Ishikawa (cell line): ENCODE measurements around the gene DYNLL1.

Experiments used
- CEBPB ChIP-seq: IDR thresholded peaks from 2 replicates; pipeline ENCODE4 v1.6.1; 2012
- CREB1 ChIP-seq: IDR thresholded peaks from 2 replicates; pipeline ENCODE4 v1.6.1; 2012; ENCODE audit warnings: low read depth
- EGR1 ChIP-seq: IDR thresholded peaks from 2 replicates; pipeline ENCODE4 v1.6.1; 2012
- EP300 ChIP-seq: IDR thresholded peaks from 2 replicates; pipeline ENCODE4 v1.6.1; 2012; ENCODE audit warnings: borderline replicate concordance
- FOXM1 ChIP-seq: IDR thresholded peaks from 2 replicates; pipeline ENCODE4 v1.6.1; 2012; ENCODE audit warnings: low read depth, borderline replicate concordance
- NFIC ChIP-seq: IDR thresholded peaks from 2 replicates; pipeline ENCODE4 v1.6.1; 2012
- RAD21 ChIP-seq: IDR thresholded peaks from 2 replicates; pipeline ENCODE4 v1.6.1; 2012; ENCODE audit warnings: low read depth
- TAF1 ChIP-seq: IDR thresholded peaks from 2 replicates; pipeline ENCODE4 v1.6.1; 2012; ENCODE audit warnings: low read depth, mild to moderate bottlenecking
- TCF12 ChIP-seq: IDR thresholded peaks from 2 replicates; pipeline ENCODE4 v1.6.1; 2012; ENCODE audit warnings: low read depth
- TEAD4 ChIP-seq: IDR thresholded peaks from 2 replicates; pipeline ENCODE4 v1.6.1; 2012
- YY1 ChIP-seq: IDR thresholded peaks from 2 replicates; pipeline ENCODE4 v1.6.1; 2012; ENCODE audit warnings: low read depth
- ZBTB7A ChIP-seq: IDR thresholded peaks from 2 replicates; pipeline ENCODE4 v1.6.1; 2012; ENCODE audit warnings: low read depth
- TF ChIP-seq, protein P1 (sequence below): IDR thresholded peaks from 2 replicates; pipeline ENCODE4 v1.6.1; 2012
- TF ChIP-seq, protein P2 (sequence below): IDR thresholded peaks from 2 replicates; pipeline ENCODE4 v1.6.1; 2012
- TF ChIP-seq, protein P3 (sequence below): IDR thresholded peaks from 2 replicates; pipeline ENCODE4 v1.6.1; 2012; ENCODE audit warnings: low read depth, mild to moderate bottlenecking

Gene DYNLL1

DNA sequence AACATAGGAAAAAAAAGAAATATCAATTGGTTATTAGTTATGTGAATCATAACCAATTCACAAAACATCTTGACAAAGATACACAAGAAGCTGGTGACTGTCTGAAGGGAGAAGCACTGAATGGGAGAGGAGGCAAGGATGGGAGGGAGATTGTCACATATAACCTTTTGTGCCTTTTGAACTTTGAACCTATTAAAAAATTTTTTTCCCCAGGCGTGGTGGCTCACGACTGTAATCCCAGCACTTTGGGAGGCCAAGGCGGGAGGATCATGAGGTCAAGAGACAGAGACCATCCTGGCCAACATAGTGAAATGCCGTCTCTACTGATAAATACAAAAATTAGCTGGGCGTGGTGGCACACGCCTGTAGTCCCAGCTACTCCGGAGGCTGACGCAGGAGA is 12.6 kb downstream of the DYNLL1 start:
- TF ChIP-seq EP300 (no peak), FOXM1 (no peak), EGR1 (no peak), TCF12 (no peak), YY1 (no peak), CREB1 (no peak), NFIC (no peak)
- TF ChIP-seq, protein P1, sequence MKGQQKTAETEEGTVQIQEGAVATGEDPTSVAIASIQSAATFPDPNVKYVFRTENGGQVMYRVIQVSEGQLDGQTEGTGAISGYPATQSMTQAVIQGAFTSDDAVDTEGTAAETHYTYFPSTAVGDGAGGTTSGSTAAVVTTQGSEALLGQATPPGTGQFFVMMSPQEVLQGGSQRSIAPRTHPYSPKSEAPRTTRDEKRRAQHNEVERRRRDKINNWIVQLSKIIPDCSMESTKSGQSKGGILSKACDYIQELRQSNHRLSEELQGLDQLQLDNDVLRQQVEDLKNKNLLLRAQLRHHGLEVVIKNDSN: no peak
- TF ChIP-seq, protein P2, sequence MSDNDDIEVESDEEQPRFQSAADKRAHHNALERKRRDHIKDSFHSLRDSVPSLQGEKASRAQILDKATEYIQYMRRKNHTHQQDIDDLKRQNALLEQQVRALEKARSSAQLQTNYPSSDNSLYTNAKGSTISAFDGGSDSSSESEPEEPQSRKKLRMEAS: no peak
- TF ChIP-seq, protein P3, sequence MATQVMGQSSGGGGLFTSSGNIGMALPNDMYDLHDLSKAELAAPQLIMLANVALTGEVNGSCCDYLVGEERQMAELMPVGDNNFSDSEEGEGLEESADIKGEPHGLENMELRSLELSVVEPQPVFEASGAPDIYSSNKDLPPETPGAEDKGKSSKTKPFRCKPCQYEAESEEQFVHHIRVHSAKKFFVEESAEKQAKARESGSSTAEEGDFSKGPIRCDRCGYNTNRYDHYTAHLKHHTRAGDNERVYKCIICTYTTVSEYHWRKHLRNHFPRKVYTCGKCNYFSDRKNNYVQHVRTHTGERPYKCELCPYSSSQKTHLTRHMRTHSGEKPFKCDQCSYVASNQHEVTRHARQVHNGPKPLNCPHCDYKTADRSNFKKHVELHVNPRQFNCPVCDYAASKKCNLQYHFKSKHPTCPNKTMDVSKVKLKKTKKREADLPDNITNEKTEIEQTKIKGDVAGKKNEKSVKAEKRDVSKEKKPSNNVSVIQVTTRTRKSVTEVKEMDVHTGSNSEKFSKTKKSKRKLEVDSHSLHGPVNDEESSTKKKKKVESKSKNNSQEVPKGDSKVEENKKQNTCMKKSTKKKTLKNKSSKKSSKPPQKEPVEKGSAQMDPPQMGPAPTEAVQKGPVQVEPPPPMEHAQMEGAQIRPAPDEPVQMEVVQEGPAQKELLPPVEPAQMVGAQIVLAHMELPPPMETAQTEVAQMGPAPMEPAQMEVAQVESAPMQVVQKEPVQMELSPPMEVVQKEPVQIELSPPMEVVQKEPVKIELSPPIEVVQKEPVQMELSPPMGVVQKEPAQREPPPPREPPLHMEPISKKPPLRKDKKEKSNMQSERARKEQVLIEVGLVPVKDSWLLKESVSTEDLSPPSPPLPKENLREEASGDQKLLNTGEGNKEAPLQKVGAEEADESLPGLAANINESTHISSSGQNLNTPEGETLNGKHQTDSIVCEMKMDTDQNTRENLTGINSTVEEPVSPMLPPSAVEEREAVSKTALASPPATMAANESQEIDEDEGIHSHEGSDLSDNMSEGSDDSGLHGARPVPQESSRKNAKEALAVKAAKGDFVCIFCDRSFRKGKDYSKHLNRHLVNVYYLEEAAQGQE: no peak

DNA sequence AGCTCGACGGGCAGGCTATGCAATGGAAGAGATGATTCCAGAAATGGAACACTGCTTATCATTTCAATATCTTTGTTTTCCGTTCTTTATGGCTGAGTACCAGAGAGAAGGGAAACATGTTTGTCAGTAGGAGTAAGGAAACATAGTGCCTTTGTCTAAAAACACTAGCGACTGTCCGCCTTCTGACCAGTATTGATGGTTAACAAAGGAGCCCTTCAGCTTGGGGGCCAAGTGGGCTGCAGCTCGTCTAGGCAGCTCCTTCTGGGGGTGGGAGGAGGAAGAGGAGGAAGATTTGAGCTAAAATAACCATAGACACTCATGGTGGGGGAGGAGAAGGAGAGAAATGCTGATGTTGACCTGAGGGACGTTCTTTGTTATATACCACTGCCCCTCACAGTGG is 18.1 kb downstream of the DYNLL1 start:
- TF ChIP-seq YY1: no peak
- TF ChIP-seq NFIC: no peak
- no peak for TF ChIP-seq TEAD4
- no peak for TF ChIP-seq CEBPB
- TF ChIP-seq, protein P1: no peak
- TF ChIP-seq CREB1: no peak
- TF ChIP-seq, protein P2: no peak
- TF ChIP-seq TAF1: no peak
- no peak for TF ChIP-seq EP300
- TF ChIP-seq RAD21: no peak
- no peak for TF ChIP-seq TCF12
- TF ChIP-seq, protein P3: no peak

DNA sequence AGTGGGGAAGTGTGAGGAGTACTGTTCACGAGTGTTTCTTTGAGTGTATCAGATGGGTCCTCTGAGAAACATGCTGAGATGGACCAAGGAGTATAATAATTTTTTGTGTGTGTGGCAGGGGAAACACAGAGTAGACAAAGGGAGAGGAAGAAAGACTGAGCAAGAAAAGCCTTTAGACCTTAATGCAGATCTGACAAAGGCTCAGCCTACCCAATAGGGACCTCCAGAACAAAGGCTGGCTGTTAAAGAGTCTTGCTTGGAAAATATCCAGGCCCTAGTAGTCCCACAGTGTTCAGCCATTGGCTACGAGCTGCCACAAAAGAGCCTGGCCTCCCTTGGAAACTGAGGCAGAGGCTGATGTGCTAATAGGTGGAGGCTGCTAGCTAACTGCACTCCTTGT is 19.6 kb downstream of the DYNLL1 start:
- no peak for TF ChIP-seq RAD21
- TF ChIP-seq YY1: no peak
- TF ChIP-seq, protein P2: no peak
- TF ChIP-seq CEBPB: no peak
- no peak for TF ChIP-seq EP300
- TF ChIP-seq TAF1: no peak
- TF ChIP-seq, protein P1: no peak
- no peak for TF ChIP-seq ZBTB7A
- TF ChIP-seq TEAD4: no peak
- TF ChIP-seq EGR1: no peak
- TF ChIP-seq FOXM1: no peak

DNA sequence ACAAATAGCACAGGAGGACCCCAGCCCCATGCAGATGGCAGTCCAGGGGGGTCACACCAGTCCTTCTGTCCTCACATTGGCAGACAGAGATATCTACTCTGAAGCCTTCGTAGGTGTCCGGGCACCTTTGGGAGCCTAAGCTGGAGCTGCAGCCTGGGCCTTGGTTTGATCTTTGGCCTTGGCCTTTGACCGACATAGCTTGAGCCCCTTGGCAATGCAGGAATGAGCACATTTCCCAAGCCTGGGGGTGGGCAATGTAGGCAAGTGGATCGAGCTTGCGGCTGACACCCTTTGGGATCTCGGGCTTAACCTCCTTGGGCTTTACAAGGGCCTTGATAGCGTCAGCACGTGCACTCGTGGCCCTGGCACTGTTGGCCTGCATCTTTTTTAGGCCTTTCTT is 26.7 kb downstream of the DYNLL1 start:
- TF ChIP-seq TAF1 (no peak), RAD21 (no peak), ZBTB7A (no peak), TCF12 (no peak), EP300 (no peak), CEBPB (no peak), TEAD4 (no peak), NFIC (no peak), CREB1 (no peak), FOXM1 (no peak), YY1 (no peak), EGR1 (no peak)
- TF ChIP-seq, protein P2: no peak
- TF ChIP-seq, protein P1: no peak
- TF ChIP-seq, protein P3: no peak
